HEK293T (cell line): ENCODE data around the gene LNX1.

Experiments used
- ARNT ChIP-seq: fragments of 450-650 bp; IDR thresholded peaks from 2 replicates; pipeline ENCODE4 v1.6.1; 2017; ENCODE audit warnings: mild to moderate bottlenecking
- TF ChIP-seq, protein P1 (sequence below): fragments of 450-650 bp; IDR thresholded peaks from 2 replicates; pipeline ENCODE4 v1.6.1; 2016

DNA sequence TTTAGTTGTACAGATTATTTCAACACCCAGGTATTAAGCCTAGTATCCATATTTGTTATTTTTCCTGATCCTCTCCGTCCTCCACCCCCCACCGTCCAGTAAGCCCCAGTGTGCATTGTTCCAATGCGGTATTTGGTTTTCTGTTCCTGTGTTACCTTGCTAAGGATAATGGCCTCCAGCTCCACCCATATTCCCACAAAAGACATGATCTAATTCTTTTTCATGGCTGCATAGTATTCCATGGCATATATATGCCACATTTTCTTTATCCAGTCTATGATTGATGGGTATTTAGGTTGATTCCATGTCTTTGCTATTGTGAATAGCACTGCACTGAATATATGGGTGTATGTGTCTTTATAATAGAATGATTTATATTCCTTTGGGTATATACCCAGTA, 22.1 kb upstream of the LNX1 start:
- TF ChIP-seq ARNT, result no peak
- TF ChIP-seq, protein P1, sequence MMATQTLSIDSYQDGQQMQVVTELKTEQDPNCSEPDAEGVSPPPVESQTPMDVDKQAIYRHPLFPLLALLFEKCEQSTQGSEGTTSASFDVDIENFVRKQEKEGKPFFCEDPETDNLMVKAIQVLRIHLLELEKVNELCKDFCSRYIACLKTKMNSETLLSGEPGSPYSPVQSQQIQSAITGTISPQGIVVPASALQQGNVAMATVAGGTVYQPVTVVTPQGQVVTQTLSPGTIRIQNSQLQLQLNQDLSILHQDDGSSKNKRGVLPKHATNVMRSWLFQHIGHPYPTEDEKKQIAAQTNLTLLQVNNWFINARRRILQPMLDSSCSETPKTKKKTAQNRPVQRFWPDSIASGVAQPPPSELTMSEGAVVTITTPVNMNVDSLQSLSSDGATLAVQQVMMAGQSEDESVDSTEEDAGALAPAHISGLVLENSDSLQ, result no peak
